HG03039 (cell line): ENCODE data around the gene MTR.

ENCODE experiments used
- ATAC-seq: cut with Tn5 transposase; IDR thresholded peaks from one replicate; pipeline ENCODE4 v1.9.1; 2021; ENCODE audit warnings: mild to moderate bottlenecking, moderate library complexity; ENCODE audit not compliant: unreplicated experiment

Gene MTR

DNA sequence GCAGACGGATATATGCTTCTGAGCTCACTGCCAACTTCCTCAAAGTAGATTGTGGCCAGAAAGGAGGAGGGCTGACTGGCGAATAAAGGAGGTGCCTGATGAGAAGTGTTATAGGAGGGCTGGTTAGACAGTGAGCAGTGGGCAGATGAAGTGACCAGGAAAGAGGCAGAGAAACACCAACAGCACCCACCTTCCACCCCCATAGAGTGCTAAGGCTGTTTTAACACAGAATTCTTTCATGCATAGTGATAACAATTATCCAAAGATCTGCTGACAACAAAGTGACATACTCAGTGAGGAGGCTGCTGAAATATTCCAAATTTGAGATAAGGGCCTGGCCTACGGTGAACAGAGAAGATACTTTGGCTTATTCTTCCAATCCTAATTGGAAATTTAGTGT is 21.2 kb upstream of the MTR start:
- ATAC-seq = no peak

DNA sequence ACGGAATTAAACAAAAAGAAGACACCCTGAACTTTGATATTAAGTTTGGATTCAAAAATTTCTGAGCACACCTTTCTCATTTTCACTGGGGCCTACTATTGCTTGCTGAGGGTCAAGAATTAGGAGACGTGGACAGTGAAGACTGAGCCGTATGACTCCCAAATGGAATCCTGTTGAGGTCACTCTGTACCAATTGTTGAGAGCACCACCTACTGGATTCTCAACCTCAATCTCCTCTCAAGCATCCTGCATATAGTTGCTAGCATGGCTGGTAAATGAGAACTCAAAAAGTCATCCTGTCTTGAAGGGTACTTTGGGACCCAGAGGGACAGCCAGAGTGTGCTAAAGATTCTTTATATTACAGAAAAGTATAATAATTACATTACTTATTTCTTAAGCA is 20.2 kb upstream of the MTR start:
- ATAC-seq = no peak

DNA sequence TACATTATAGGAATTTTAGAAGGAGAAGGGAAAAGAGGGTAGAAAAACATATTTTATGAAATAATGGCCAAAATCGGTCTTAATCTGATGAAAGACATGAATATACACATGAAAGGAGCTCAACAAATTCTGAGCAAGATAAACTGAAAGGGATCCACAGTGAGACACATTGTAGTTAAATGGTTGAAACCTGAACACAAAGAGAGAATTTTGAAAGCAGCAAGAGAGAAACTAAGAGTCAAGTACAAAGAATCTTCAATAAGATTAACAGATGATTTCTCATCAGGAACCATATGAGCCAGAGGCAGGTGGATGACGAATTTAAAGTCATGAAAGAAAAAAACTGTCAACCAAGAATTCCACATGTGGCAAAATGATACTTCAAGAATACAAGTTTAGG is 15.8 kb upstream of the MTR start:
- ATAC-seq = no peak

GRCh38 chr1:236785477-236785876 is 9.6 kb upstream of the MTR start:
- ATAC-seq = no peak

GRCh38 chr1:236786453-236786852 is 8.6 kb upstream of the MTR start:
- no peak for ATAC-seq

DNA sequence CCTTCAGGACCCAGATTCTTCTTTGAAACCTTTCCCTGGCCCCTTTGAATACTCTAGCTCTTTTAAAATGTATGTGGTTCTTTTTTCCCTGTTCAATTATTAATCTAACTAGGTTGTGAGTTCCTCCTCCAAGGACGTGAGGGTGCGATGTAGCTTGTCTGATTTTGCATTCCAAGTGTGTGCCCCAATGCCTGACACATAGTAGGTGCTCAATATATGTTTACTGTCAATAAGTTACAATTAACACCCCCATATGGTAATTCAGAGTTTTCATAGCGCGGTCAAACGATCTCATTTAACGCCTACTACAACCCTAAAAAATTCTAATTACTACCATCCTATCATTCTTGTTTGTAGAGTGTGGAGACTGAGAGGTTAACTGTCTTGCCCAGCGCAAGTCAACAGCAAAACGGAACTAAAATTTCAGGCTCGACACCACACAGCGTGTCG is 482 bp upstream of the MTR start:
- no peak for ATAC-seq

GRCh38 chr1:236795757-236796667 is 920 bp downstream of the MTR start:
- ATAC-seq = peak; percentile 30

GRCh38 chr1:236799001-236799400 is 3.9 kb downstream of the MTR start:
- ATAC-seq = no peak

DNA sequence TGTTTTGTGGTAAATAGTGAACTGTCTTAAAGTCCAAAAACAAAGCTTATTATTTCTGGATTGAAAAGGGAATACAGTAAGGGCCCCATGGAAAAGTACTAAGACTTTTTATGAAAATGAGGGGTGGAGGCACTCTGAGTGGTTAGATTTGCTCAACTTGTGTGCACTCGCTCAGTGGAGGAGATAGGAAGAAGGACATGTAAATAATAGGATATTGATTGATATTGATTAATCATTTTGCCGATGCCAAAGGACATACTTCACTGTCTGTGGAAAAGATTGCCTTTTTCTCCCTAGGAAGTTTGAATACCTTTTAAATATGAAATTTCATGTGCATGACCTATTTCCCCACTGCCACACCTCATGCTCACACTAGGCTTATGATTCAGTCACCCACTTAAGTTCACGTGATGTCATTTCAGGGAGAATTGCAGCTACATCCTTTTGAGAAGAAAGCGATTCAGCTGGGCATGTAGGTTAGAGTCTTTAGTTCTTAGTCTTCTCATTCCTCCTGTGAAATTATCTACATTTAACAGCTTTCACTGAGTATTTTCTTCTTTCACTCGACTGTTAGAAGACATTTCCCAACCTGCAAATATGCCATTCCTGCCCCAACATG is 5.0 kb downstream of the MTR start:
- no peak for ATAC-seq

GRCh38 chr1:236800623-236801022 is 5.5 kb downstream of the MTR start:
- no peak for ATAC-seq

- ATAC-seq = no peak
These were observed 7.2 kb downstream of the MTR start for GRCh38 chr1:236802264-236802663.

- ATAC-seq = no peak
These were observed 11.5 kb downstream of the MTR start for GRCh38 chr1:236806634-236807033.

DNA sequence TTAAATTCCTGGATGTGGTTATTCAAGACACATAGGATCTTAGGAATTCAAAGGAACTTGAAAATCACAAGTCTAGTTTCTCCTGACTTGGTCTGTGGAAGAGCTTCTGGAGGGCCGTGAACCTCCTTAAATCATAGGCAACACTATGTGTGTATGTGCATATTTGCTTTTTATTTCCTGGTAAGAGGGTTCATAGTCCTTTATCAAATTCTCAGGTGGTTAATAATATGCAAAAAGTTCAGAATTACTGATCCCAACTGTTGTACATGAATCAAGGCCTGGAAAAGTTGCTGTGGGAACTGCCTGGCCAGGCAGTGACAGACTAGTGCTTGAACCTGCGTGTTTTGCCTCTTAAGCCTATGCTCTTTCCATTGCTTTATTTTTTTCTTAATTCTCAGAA is 12.9 kb downstream of the MTR start:
- no peak for ATAC-seq

- no peak for ATAC-seq
These were observed 13.6 kb downstream of the MTR start for GRCh38 chr1:236808564-236809130.

DNA sequence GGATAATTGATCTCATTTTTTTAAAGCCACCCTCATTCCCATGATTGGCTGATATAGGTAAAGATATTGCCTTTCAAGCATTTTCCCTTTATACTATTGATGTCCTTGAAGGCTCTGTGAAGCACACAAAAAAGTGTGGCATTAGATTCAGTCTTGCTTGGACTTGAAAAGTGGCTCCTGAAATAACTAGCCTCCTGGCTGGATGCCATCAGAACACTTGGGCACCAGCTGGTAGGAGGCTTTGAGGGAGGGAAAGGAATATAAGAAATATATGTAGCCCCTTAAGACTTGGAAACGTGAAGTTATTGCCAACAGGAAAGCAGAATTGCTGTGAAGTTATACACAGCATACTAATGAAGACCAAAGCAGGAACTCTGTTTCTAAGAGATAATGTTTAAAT is 14.1 kb downstream of the MTR start:
- no peak for ATAC-seq

DNA sequence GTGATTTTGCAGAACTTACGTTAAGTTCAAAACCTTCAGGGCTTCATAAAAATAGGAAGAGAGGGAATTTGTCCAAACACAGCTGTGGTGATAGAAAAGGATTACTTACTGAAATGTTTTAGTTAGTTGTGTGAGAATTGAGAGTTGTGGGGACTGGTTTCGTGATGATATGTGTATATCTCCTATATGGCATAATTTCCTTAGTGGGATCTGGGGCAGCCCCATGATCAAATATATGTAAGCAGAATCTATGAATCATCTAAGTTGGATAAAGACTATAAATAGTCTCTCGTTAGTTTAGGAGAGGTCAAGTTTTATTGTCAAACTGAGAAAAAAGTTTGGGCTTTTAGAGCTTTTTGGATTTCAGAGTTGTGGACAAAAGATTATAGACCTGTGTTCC is 14.9 kb downstream of the MTR start:
- no peak for ATAC-seq

DNA sequence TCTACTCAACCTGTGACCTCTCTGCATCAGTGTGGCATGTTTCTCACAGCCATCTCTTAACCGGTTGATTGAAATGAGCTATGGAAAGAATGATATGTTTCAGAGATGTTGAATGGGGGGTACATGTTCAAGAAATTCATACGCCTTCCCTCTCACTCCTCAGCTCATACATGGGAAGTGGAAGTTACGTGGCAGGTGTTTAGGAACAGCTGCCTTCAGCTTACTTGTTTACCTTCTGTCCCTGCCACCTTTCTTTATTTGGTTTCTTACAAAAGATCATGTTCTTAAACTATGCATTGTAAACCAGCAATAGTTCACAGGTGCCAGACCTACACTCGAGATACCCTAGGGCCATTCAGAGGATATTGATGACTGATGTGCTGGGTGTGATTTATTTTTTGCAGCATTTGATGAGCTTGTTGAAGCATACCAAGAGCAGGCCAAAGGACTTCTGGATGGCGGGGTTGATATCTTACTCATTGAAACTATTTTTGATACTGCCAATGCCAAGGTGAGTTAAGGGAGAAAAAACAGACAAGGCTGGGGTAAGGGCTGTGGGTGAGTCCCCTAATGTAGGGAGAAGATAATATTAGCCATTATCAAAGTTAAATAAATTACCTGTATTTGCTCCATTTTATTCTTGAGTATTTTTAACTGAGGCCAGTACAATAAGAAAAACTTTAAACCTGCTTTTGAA is 17.4 kb downstream of the MTR start:
- ATAC-seq = no peak

DNA sequence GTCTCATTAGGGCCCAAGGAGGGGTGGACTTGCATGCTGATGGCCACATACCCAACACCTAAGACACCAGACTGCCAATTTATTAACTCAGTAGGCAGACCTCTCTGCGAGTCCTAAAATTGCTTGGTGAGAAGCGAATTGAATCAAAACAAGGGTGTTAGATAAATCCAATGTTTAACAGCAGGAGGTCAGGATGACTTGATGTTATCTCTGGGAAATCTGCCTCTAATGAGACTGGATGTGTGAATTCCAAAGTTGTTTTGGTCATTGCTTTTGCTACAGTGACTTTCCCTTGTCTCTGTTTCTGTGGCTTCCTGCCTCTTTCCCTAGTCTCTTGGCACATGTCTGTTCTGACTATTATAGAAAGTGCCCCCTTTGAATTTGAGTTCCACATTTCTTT is 20.8 kb downstream of the MTR start:
- ATAC-seq = no peak

DNA sequence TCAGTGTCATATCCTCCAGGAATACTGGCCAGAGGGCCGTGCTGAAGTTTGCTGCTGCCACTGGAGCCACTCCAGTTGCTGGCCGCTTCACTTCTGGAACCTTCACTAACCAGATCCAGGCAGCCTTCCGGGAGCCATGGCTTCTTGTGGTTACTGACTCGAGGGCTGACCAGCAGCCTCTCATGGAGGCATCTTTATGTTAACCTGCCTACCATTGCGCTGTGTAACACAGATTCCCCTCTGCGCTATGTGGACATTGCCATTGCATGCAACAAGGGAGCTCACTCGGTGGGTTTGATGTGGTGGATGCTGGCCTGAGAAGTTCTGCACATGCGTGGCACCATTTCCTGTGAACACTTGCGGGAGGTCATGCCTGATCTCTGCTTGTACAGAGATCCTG is 24.8 kb downstream of the MTR start:
- no peak for ATAC-seq

- ATAC-seq = no peak
These were observed 26.1 kb downstream of the MTR start for GRCh38 chr1:236821091-236821627.

DNA sequence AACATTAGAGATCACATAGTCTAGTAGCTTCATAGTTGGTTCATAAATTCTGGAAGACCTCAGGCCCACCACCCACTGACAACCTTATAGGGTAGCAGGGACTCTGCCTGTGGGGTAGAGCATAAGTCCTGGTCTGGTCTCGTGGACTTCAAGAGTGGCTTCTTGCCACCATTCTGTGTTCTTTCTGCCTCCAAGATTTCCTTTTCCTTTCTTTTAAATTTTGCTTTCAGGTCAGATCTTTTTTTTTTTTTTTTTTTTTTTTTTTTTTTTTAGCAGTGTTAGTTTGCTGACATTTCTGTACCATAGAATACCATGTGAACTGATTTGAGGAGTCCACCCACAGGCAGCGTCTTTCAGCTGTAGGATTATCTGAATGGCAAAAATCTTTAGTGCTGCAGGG is 28.5 kb downstream of the MTR start:
- no peak for ATAC-seq
